H1 (cell line): ENCODE data around the gene PLCH2. TPM values are rescaled to one million over a fixed set of nuclear protein-coding genes. Genes with fewer than 3 reads are reported as not detected.

Experiments used
- CTCF ChIA-PET: fragments of 300-600 bp; sonication (Branson Sonifier 250); formaldehyde crosslinking; loops from one replicate; lab custom pipeline; 2021; ENCODE audit not compliant: partially characterized antibody; lab: Charles Lee
- POLR2A ChIA-PET: fragments of 300-600 bp; sonication (Branson Sonifier 250); formaldehyde crosslinking; loops from one replicate; lab custom pipeline; 2021; ENCODE audit warnings: inconsistent platforms; ENCODE audit not compliant: partially characterized antibody; lab: Charles Lee
- DNase-seq, 2 experiments: peaks; one replicate each; pipeline versions ENCODE4 v3.0.0 to v3.0.0-alpha.2; 2010 to 2022; ENCODE audit warnings: low spot score in 2 of 2, low read depth in 1 of 2, mixed read lengths in 1 of 2
- FAIRE-seq: peaks from 2 replicates; lab custom pipeline; 2011; peaks lifted over from hg19 to GRCh38; lab: Jason Lieb, UNC
- H2AFZ ChIP-seq: 2 replicates; pipeline ENCODE4 v1.8.1; 2012; ENCODE audit warnings: low read length, inconsistent platforms
- H2AK5ac ChIP-seq: 2 replicates; pipeline ENCODE4 v1.6.1; 2013; ENCODE audit warnings: low read depth, low read length
- H2BK120ac ChIP-seq: replicated peaks from 2 replicates; pipeline ENCODE3; 2013; ENCODE audit warnings: low read depth, low read length, inconsistent platforms
- H2BK12ac ChIP-seq: 2 replicates; pipeline ENCODE4 v1.6.1; 2013; ENCODE audit warnings: low read depth, low read length
- H2BK15ac ChIP-seq: 2 replicates; pipeline ENCODE4 v1.6.1; 2013; ENCODE audit warnings: low read length
- H2BK20ac ChIP-seq: 2 replicates; pipeline ENCODE4 v1.6.1; 2013; ENCODE audit warnings: low read length
- H2BK5ac ChIP-seq: 2 replicates; pipeline ENCODE4 v1.6.1; 2013; ENCODE audit warnings: low read depth, low read length
- H3K14ac ChIP-seq: 2 replicates; pipeline ENCODE4 v1.6.1; 2013; ENCODE audit warnings: inconsistent platforms; ENCODE audit not compliant: insufficient read length
- H3K18ac ChIP-seq: 2 replicates; pipeline ENCODE4 v1.6.1; 2013; ENCODE audit warnings: low read length; ENCODE audit errors: extremely low read depth
- H3K23ac ChIP-seq: 2 replicates; pipeline ENCODE4 v1.6.1; 2013; ENCODE audit warnings: inconsistent platforms; ENCODE audit not compliant: insufficient read length
- H3K23me2 ChIP-seq: 2 replicates; pipeline ENCODE4 v1.6.1; 2013; ENCODE audit warnings: low read depth, low read length
- H3K27ac ChIP-seq: 2 replicates; pipeline ENCODE4 v1.6.1; 2011; ENCODE audit warnings: low read depth, low read length, inconsistent platforms
- H3K27me3 ChIP-seq, 4 experiments: replicated peaks in 1 of 4; 1 replicate in 1 of 4; 2 replicates in 3 of 4; pipeline versions ENCODE4 v1.6.1 to v1.8.1; 2011 to 2013; ENCODE audit warnings: low read length in 3 of 4, mild to moderate bottlenecking in 3 of 4, inconsistent platforms in 2 of 4, mixed read lengths in 2 of 4, moderate library complexity in 1 of 4; ENCODE audit not compliant: control insufficient read depth in 3 of 4, insufficient read depth in 3 of 4; ENCODE audit errors: extremely low read depth in 1 of 4
- H3K36me3 ChIP-seq, 4 experiments: 2 replicates each; pipeline versions ENCODE4 v1.6.1 to v1.8.1; 2011 to 2013; ENCODE audit warnings: mild to moderate bottlenecking in 4 of 4, low read length in 3 of 4, moderate library complexity in 2 of 4, control low read depth in 1 of 4, inconsistent platforms in 1 of 4; ENCODE audit not compliant: insufficient read depth in 4 of 4, control insufficient read depth in 2 of 4
- H3K4ac ChIP-seq: replicated peaks from 2 replicates; pipeline ENCODE3; 2013; ENCODE audit warnings: low read length, low read depth, mixed read lengths, inconsistent platforms; ENCODE audit not compliant: insufficient read length
- H3K4me1 ChIP-seq, 4 experiments: replicated peaks in 1 of 4; 1 replicate in 1 of 4; 2 replicates in 3 of 4; pipeline versions ENCODE4 v1.6.1 to v1.8.1; 2011 to 2013; ENCODE audit warnings: low read length in 3 of 4, inconsistent platforms in 2 of 4, mixed read lengths in 1 of 4; ENCODE audit not compliant: insufficient read depth in 4 of 4, control insufficient read depth in 3 of 4
- H3K4me2 ChIP-seq, 2 experiments: 2 replicates each; pipeline versions ENCODE4 v1.6.1 to v1.8.1; 2011 to 2013; ENCODE audit warnings: low read depth in 2 of 2, low read length in 2 of 2, control low read depth in 1 of 2, inconsistent platforms in 1 of 2, mild to moderate bottlenecking in 1 of 2; ENCODE audit not compliant: insufficient read depth in 1 of 2
- H3K4me3 ChIP-seq, 4 experiments: fragments of 200-600, 300-600 bp in 1 of 4; sonication (generic), shearing (Covaris generic), sonication (Bioruptor Twin) in 1 of 4; 2 replicates each; pipeline versions ENCODE4 v1.5.1 to v1.8.1; 2011 to 2016; ENCODE audit warnings: low read length in 4 of 4, low read depth in 3 of 4, control low read depth in 2 of 4, inconsistent platforms in 2 of 4, mild to moderate bottlenecking in 2 of 4, mixed read lengths in 1 of 4, moderate library complexity in 1 of 4; ENCODE audit not compliant: insufficient read depth in 2 of 4; ENCODE audit errors: extremely low read depth in 1 of 4
- H3K56ac ChIP-seq: replicated peaks from 2 replicates; pipeline ENCODE3; 2013; ENCODE audit warnings: low read depth, mild to moderate bottlenecking, mixed read lengths, low read length, inconsistent platforms; ENCODE audit not compliant: insufficient read length
- H3K79me1 ChIP-seq: 2 replicates; pipeline ENCODE4 v1.6.1; 2013; ENCODE audit warnings: low read depth, low read length, control low read depth
- H3K79me2 ChIP-seq, 2 experiments: 2 replicates each; pipeline versions ENCODE4 v1.6.1 to v1.8.1; 2012 to 2013; ENCODE audit warnings: low read length in 2 of 2, mild to moderate bottlenecking in 2 of 2, inconsistent platforms in 1 of 2; ENCODE audit not compliant: insufficient read depth in 2 of 2, control insufficient read depth in 1 of 2
- H3K9ac ChIP-seq, 4 experiments: replicated peaks in 1 of 4; 1 replicate in 1 of 4; 2 replicates in 3 of 4; pipeline versions ENCODE4 v1.6.1 to v1.8.1; 2011 to 2013; ENCODE audit warnings: low read depth in 3 of 4, low read length in 3 of 4, control low read depth in 2 of 4, mild to moderate bottlenecking in 2 of 4, moderate library complexity in 2 of 4, inconsistent platforms in 1 of 4; ENCODE audit errors: extremely low read depth in 1 of 4
- H3K9me3 ChIP-seq, 2 experiments: 2 replicates each; pipeline versions ENCODE4 v1.6.1 to v1.8.1; 2012 to 2013; ENCODE audit warnings: mild to moderate bottlenecking in 2 of 2, moderate library complexity in 2 of 2, control low read depth in 1 of 2, inconsistent platforms in 1 of 2, low read depth in 1 of 2, low read length in 1 of 2, mixed read lengths in 1 of 2; ENCODE audit not compliant: insufficient read depth in 2 of 2
- H4K20me1 ChIP-seq, 2 experiments: replicated peaks in 1 of 2; 2 replicates each; pipeline versions ENCODE3 to v1.8.1; 2011 to 2013; ENCODE audit warnings: inconsistent platforms in 2 of 2, low read length in 2 of 2, mild to moderate bottlenecking in 1 of 2; ENCODE audit not compliant: insufficient read depth in 2 of 2, control insufficient read depth in 1 of 2
- H4K5ac ChIP-seq: 2 replicates; pipeline ENCODE4 v1.6.1; 2013; ENCODE audit warnings: low read length, low read depth, mixed read lengths, inconsistent platforms; ENCODE audit not compliant: insufficient read length
- H4K8ac ChIP-seq: 2 replicates; pipeline ENCODE4 v1.8.0; 2013; ENCODE audit warnings: mild to moderate bottlenecking, moderate library complexity, low read length, inconsistent platforms; ENCODE audit not compliant: insufficient read depth; ENCODE audit errors: extremely low read depth
- H4K91ac ChIP-seq: replicated peaks from 2 replicates; pipeline ENCODE3; 2013; ENCODE audit warnings: low read length, mixed read lengths, inconsistent platforms; ENCODE audit not compliant: insufficient read length
- EGR1 ChIP-seq: IDR thresholded peaks from 2 replicates; pipeline ENCODE4 v1.6.1; 2011; ENCODE audit warnings: low read depth, low read length, borderline replicate concordance
- SAP30 ChIP-seq: fragments of 300-600 bp; sonication (generic); IDR thresholded peaks from 2 replicates; pipeline ENCODE4 v1.7.1; 2012; ENCODE audit warnings: low read length, moderate library complexity, mild to moderate bottlenecking, inconsistent platforms; ENCODE audit not compliant: insufficient read depth, insufficient replicate concordance
- TEAD4 ChIP-seq: IDR thresholded peaks from 2 replicates; pipeline ENCODE4 v1.6.1; 2012; ENCODE audit warnings: low read depth, low read length, inconsistent platforms, mixed read lengths
- WGBS, 2 experiments: shearing (Covaris generic) in 1 of 2; methylation state at CpG; one replicate each; pipeline versions ENCODE4 v1.1.6 to v1.1.7; 2013 to 2015; ENCODE audit warnings: low lambda C conversion rate in 2 of 2, mixed read lengths in 2 of 2, inconsistent platforms in 1 of 2, low coverage in 1 of 2, missing lambda C conversion rate in 1 of 2; ENCODE audit not compliant: insufficient replicate concordance in 2 of 2, insufficient coverage in 1 of 2, insufficient read length in 1 of 2; ENCODE audit errors: extremely low coverage in 1 of 2, missing lambda C conversion rate in 1 of 2; 5-methylcytosine and 5-hydroxymethylcytosine counted together
- polyA plus RNA-seq, 7 experiments: library from polyadenylated mRNA; depleted of rRNA in 3 of 7; stranded (reverse) in 5 of 7; unstranded in 2 of 7; fragments of >200 nt in 5 of 7; fragments of 200-250 nt in 2 of 7; gene quantifications; 1 replicate in 5 of 7; 2 replicates in 1 of 7; 4 replicates in 1 of 7; pipeline versions ENCODE4 v1.2.1 to v1.2.3, GENCODE V29; 2011 to 2013; ENCODE audit warnings: missing spikeins in 2 of 7, mixed read lengths in 2 of 7
- total RNA-seq: library from RNA; stranded (reverse); fragmentation: NEBNext Ultra II Directional; extraction: Animal tissue kit (Norgen Biotek cat#: 25700); gene quantifications from 2 replicates; pipeline ENCODE4 v1.2.1, GENCODE V29; 2021

The PLCH2 gene
- total and polyA plus RNA-seq, 2 of the 8 experiments (the other 6 are each of a cell fraction or from before 2014, with no cell fraction given) = 0.14 to 0.19 TPM

DNA sequence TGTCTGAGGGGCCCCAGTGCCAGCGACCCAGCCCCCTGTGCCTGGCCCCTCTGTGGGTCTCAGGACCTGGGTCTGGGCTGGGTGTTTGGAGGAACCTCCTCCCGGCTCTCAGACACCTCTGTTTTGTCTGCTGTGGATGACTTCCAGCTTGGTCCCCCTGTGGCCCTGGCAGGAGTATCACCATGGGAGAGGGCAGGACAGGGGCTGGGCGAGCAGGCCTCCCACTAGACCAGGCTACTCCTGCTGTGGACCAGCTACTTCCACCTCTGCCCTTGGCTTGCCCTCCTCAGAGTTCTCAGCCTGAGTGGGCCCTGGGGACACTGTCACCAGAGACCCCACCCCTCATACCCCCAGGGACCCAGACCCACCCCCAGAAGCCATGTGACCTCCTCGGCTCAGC, 21.8 kb downstream of the PLCH2 start:
- Histone ChIP-seq H4K20me1 (peaks cover 0 to 6% of the 10 kb centered on the region in 2 experiments), H2BK15ac (no peak overlapping the region), H3K14ac (no peak overlapping the region), H2BK5ac (no peak overlapping the region), H3K23me2 (no peaks in the 10 kb centered on the region), H3K9ac (no peak overlapping the region), H4K8ac (no peak overlapping the region), H4K5ac (no peak overlapping the region), H2BK20ac (no peak overlapping the region), H3K56ac (no peak overlapping the region), H3K4me1 (no peaks in the 10 kb centered on the region), H3K27me3 (peaks cover 0 to 11% (median 3%) of the 10 kb centered on the region in 4 experiments; a peak in 3 of 7 replicates), H3K18ac (no peak overlapping the region), H3K79me1 (no peaks in the 10 kb centered on the region), H2AFZ (no peak overlapping the region), H3K4me2 (no peak overlapping the region), H2BK120ac (no peak overlapping the region), H3K9me3 (no peaks in the 10 kb centered on the region), H3K27ac (no peak overlapping the region), H3K4me3 (no peak overlapping the region), H2BK12ac (no peak overlapping the region), H2AK5ac (no peak overlapping the region), H3K79me2 (no peaks in the 10 kb centered on the region), H3K36me3 (no peaks in the 10 kb centered on the region), H3K4ac (no peak overlapping the region), H4K91ac (no peak overlapping the region), H3K23ac (no peak overlapping the region)
- FAIRE-seq (no peak), DNase-seq (no peak)
- POLR2A ChIA-PET = no interaction called here
- WGBS, 2 experiments = 82% methylated on average over 4 of the region's 4 CpGs; no CpG with 5 or more reads in 1 of the 2 experiments
- CTCF ChIA-PET = interaction anchor here (0.6 to 1.1 kb wide), 5 partner anchors 20 to 848 kb away, joined by 3 to 4 read pairs (median 3); no protein-coding TSS in a partner anchor
- no peak for TF ChIP-seq SAP30
- TF ChIP-seq EGR1 = no peak
- no peak for TF ChIP-seq TEAD4
